H1 (cell line): ENCODE data around the gene CDH1. TPM values are rescaled to one million over a fixed set of nuclear protein-coding genes. Genes with fewer than 3 reads are reported as not detected.

Source experiments
- polyA plus RNA-seq, 7 experiments: library from polyadenylated mRNA; depleted of rRNA in 3 of 7; stranded (reverse) in 5 of 7; unstranded in 2 of 7; fragments of >200 nt in 5 of 7; fragments of 200-250 nt in 2 of 7; gene quantifications; 1 replicate in 5 of 7; 2 replicates in 1 of 7; 4 replicates in 1 of 7; pipeline versions ENCODE4 v1.2.1 to v1.2.3, GENCODE V29; 2011 to 2013; ENCODE audit warnings: missing spikeins in 2 of 7, mixed read lengths in 2 of 7
- small RNA-seq: library from polyadenylated mRNA; stranded (forward); fragments of <200 nt; extraction: miRNeasy Mini kit (QIAGEN cat#:217004); gene quantifications from one replicate; pipeline ENCODE3, GENCODE V24; 2013; ENCODE audit not compliant: insufficient read depth
- total RNA-seq: library from RNA; stranded (reverse); fragmentation: NEBNext Ultra II Directional; extraction: Animal tissue kit (Norgen Biotek cat#: 25700); gene quantifications from 2 replicates; pipeline ENCODE4 v1.2.1, GENCODE V29; 2021

Gene CDH1
- total and polyA plus RNA-seq, 2 of the 8 experiments (the other 6 are each of a cell fraction or from before 2014, with no cell fraction given): 133 to 265 TPM

Small RNA genes lying within 50 kb of the gene (small RNA-seq; reads per million reads assigned to genes)
- gene RNA5SP429: not detected

Other genes starting within 250 kb of the CDH1 start
- 15.9 and 19.1 TPM in 2 replicates for gene ZFP90, start 198.0 kb upstream of the CDH1 start, total RNA-seq
- 9.2 and 10.3 TPM in 2 replicates for gene ZFP90, start 198.0 kb upstream of the CDH1 start, polyA plus RNA-seq (2011; rRNA removed)
- gene CDH3, start 92.0 kb upstream of the CDH1 start, total RNA-seq: 142 and 146 TPM in 2 replicates
- 171 and 251 TPM in 2 replicates for gene CDH3, start 92.0 kb upstream of the CDH1 start, polyA plus RNA-seq (2011; rRNA removed)
- gene TANGO6, start 106.2 kb downstream of the CDH1 start, total RNA-seq: 15.8 and 19.5 TPM in 2 replicates
- 5.0 and 6.7 TPM in 2 replicates for gene TANGO6, start 106.2 kb downstream of the CDH1 start, polyA plus RNA-seq (2011; rRNA removed)